ENCODE data around the gene ANKS6. TPM values are rescaled to one million over a fixed set of nuclear protein-coding genes. Genes with fewer than 3 reads are reported as not detected.

ANKS6 gene
- total RNA-seq, 2 donors from 2014 or later = 41.7 to 55.2 TPM

DNA sequence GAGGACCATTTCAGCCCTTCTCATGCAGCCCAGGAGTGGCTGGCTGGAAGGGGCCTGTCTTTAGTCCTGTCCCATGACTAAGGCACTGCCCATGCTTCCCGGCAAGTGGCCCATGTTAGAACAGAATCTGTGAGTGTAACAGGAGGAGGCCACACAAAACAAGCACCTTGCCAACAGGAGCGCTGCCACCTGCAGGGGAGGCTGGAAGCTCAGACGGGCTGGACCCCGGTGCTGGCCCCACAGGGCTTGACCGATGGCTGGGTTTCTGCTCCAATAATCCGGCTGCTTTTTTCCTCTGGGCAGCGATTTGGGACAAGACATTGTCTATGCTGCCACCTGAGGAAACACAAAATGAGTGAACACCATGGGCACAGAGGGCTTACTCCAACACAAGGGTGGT lies 28.4 kb downstream of the ANKS6 start:
- H3K4me1 Mint-ChIP-seq = no peaks in the 10 kb centered on the region
- no peaks in the 10 kb centered on the region for H3K9me3 Mint-ChIP-seq
- no peaks in the 10 kb centered on the region for H3K4me1 ChIP-seq (ENCODE audit: control insufficient read depth, insufficient read depth, low read length)
- 92% methylated on average over 6 to 7 of the region's 7 CpGs for WGBS, 2 experiments (ENCODE audit: insufficient coverage in 1 of 2, insufficient read length in 1 of 2)
- no peak for DNase-seq
- TF ChIP-seq CTCF (conservative IDR thresholded peaks at IDR 0.05) = peak; percentile 36
- no peak overlapping the region for H3K27ac ChIP-seq (ENCODE audit: low read depth, low read length)
- no peak overlapping the region for H3K4me3 Mint-ChIP-seq
- H3K9ac ChIP-seq (ENCODE audit: extremely low read depth, low read length, poor library complexity, severe bottlenecking) = no peak overlapping the region
- H3K9me3 ChIP-seq (ENCODE audit: control insufficient read depth, low read length) = peaks cover 6% of the 10 kb centered on the region
- peaks cover 71% of the 10 kb centered on the region for H3K36me3 Mint-ChIP-seq (ENCODE audit: low read depth)
- H3K27ac Mint-ChIP-seq = no peak overlapping the region
- H3K27me3 ChIP-seq (ENCODE audit: control insufficient read depth, insufficient read depth, low read length, poor library complexity, severe bottlenecking) = no peaks in the 10 kb centered on the region
- H3K36me3 ChIP-seq (ENCODE audit: control insufficient read depth, insufficient read depth, low read length) = peaks cover 35% of the 10 kb centered on the region
- no peaks in the 10 kb centered on the region for H3K27me3 Mint-ChIP-seq (ENCODE audit: insufficient read depth)
- no peak overlapping the region for H3K4me3 ChIP-seq (ENCODE audit: low read length)

GRCh38 chr9:98767196-98767595 lies 29.2 kb downstream of the ANKS6 start:
- Mint-ChIP-seq H3K4me1 (no peaks in the 10 kb centered on the region), H3K36me3 (ENCODE audit: low read depth) (peaks cover 70% of the 10 kb centered on the region), H3K27ac (no peak overlapping the region), H3K27me3 (ENCODE audit: insufficient read depth) (no peaks in the 10 kb centered on the region), H3K4me3 (no peak overlapping the region), H3K9me3 (no peaks in the 10 kb centered on the region)
- no peak overlapping the region for H3K9ac ChIP-seq (ENCODE audit: extremely low read depth, low read length, poor library complexity, severe bottlenecking)
- peaks cover 6% of the 10 kb centered on the region for H3K9me3 ChIP-seq (ENCODE audit: control insufficient read depth, low read length)
- TF ChIP-seq CTCF (conservative IDR thresholded peaks at IDR 0.05) = no peak
- no peak overlapping the region for H3K27ac ChIP-seq (ENCODE audit: low read depth, low read length)
- no peak for DNase-seq
- no peaks in the 10 kb centered on the region for H3K27me3 ChIP-seq (ENCODE audit: control insufficient read depth, insufficient read depth, low read length, poor library complexity, severe bottlenecking)
- H3K36me3 ChIP-seq (ENCODE audit: control insufficient read depth, insufficient read depth, low read length) = peaks cover 29% of the 10 kb centered on the region
- H3K4me3 ChIP-seq (ENCODE audit: low read length) = no peak overlapping the region
- WGBS, 2 experiments (ENCODE audit: insufficient coverage in 1 of 2, insufficient read length in 1 of 2) = 89% methylated on average over 3 of the region's 3 CpGs; no CpG with 5 or more reads in 1 of the 2 experiments
- no peaks in the 10 kb centered on the region for H3K4me1 ChIP-seq (ENCODE audit: control insufficient read depth, insufficient read depth, low read length)

GRCh38 chr9:98766586-98766985 lies 29.8 kb downstream of the ANKS6 start:
- H3K36me3 ChIP-seq (ENCODE audit: control insufficient read depth, insufficient read depth, low read length) = peaks cover 23% of the 10 kb centered on the region
- peaks cover 6% of the 10 kb centered on the region for H3K9me3 ChIP-seq (ENCODE audit: control insufficient read depth, low read length)
- H3K4me3 ChIP-seq (ENCODE audit: low read length) = no peak overlapping the region
- no peaks in the 10 kb centered on the region for H3K27me3 Mint-ChIP-seq (ENCODE audit: insufficient read depth)
- no peak for TF ChIP-seq CTCF (conservative IDR thresholded peaks at IDR 0.05)
- no peak overlapping the region for H3K27ac ChIP-seq (ENCODE audit: low read depth, low read length)
- no peak for DNase-seq
- no peaks in the 10 kb centered on the region for H3K9me3 Mint-ChIP-seq
- no peaks in the 10 kb centered on the region for H3K4me1 ChIP-seq (ENCODE audit: control insufficient read depth, insufficient read depth, low read length)
- H3K4me3 Mint-ChIP-seq = no peak overlapping the region
- WGBS, 2 experiments (ENCODE audit: insufficient coverage in 1 of 2, insufficient read length in 1 of 2) = 92 to 100% methylated on average over 2 of the region's 2 CpGs
- H3K27me3 ChIP-seq (ENCODE audit: control insufficient read depth, insufficient read depth, low read length, poor library complexity, severe bottlenecking) = no peaks in the 10 kb centered on the region
- H3K4me1 Mint-ChIP-seq = no peaks in the 10 kb centered on the region
- H3K36me3 Mint-ChIP-seq (ENCODE audit: low read depth) = peaks cover 66% of the 10 kb centered on the region
- no peak overlapping the region for H3K27ac Mint-ChIP-seq
- H3K9ac ChIP-seq (ENCODE audit: extremely low read depth, low read length, poor library complexity, severe bottlenecking) = no peak overlapping the region
